Activated naive CD4-positive, alpha-beta T cell treated with Interleukin-2 at 50 U/mL for 16 hours (primary cell): ENCODE measurements around the gene KSR2.
"Not testable (repeated sequence)": the region's sequence is repeated elsewhere in the genome, so short reads cannot be mapped to it uniquely, and the experiment has no call there.

ENCODE experiments used
- DNase-seq: peaks from one replicate; pipeline ENCODE4 v3.0.0-alpha.2; 2020

KSR2 gene

GRCh38 chr12:117680312-117680711 is 288.5 kb downstream of the KSR2 start:
- no peak for DNase-seq

- no peak for DNase-seq
Measured at GRCh38 chr12:117679776-117680175, 289.0 kb downstream of the KSR2 start.

- DNase-seq = no peak
Measured at GRCh38 chr12:117674763-117675162, 294.0 kb downstream of the KSR2 start.

- no peak for DNase-seq
Measured at GRCh38 chr12:117674313-117674712, 294.5 kb downstream of the KSR2 start.

GRCh38 chr12:117671734-117672133 is 297.1 kb downstream of the KSR2 start:
- no peak for DNase-seq

- DNase-seq = no peak
Measured at GRCh38 chr12:117664169-117664568, 304.6 kb downstream of the KSR2 start.

GRCh38 chr12:117662620-117663395 is 306.0 kb downstream of the KSR2 start:
- DNase-seq = no peak

- no peak for DNase-seq
Measured at GRCh38 chr12:117662220-117662619, 306.6 kb downstream of the KSR2 start.

GRCh38 chr12:117661471-117661870 is 307.3 kb downstream of the KSR2 start:
- DNase-seq = no peak

GRCh38 chr12:117660896-117661295 is 307.9 kb downstream of the KSR2 start:
- DNase-seq = no peak

- DNase-seq = no peak
Measured at GRCh38 chr12:117658226-117658625, 310.6 kb downstream of the KSR2 start.

- no peak for DNase-seq
Measured at GRCh38 chr12:117649796-117650195, 319.0 kb downstream of the KSR2 start.

GRCh38 chr12:117646520-117646919 is 322.3 kb downstream of the KSR2 start:
- no peak for DNase-seq

- DNase-seq = no peak
Measured at GRCh38 chr12:117645473-117645872, 323.3 kb downstream of the KSR2 start.

GRCh38 chr12:117643971-117644370 is 324.8 kb downstream of the KSR2 start:
- no peak for DNase-seq

- no peak for DNase-seq
Measured at GRCh38 chr12:117641885-117642284, 326.9 kb downstream of the KSR2 start.

GRCh38 chr12:117640511-117640910 is 328.3 kb downstream of the KSR2 start:
- no peak for DNase-seq

GRCh38 chr12:117629454-117629853 is 339.3 kb downstream of the KSR2 start:
- no peak for DNase-seq

- not testable (repeated sequence) for DNase-seq
Measured at GRCh38 chr12:117628711-117629110, 340.1 kb downstream of the KSR2 start.

GRCh38 chr12:117622741-117623140 is 346.0 kb downstream of the KSR2 start:
- no peak for DNase-seq

GRCh38 chr12:117622087-117622486 is 346.7 kb downstream of the KSR2 start:
- DNase-seq = no peak

GRCh38 chr12:117607778-117608177 is 361.0 kb downstream of the KSR2 start:
- DNase-seq = no peak

- DNase-seq = no peak
Measured at GRCh38 chr12:117606945-117607344, 361.8 kb downstream of the KSR2 start.

- no peak for DNase-seq
Measured at GRCh38 chr12:117606024-117606423, 362.8 kb downstream of the KSR2 start.
